GM19463 (cell line): ENCODE data around the gene ARHGAP12.

Experiments used
- ATAC-seq: cut with Tn5 transposase; IDR thresholded peaks from one replicate; pipeline ENCODE4 v1.9.1; 2021; ENCODE audit warnings: mild to moderate bottlenecking, moderate library complexity; ENCODE audit not compliant: unreplicated experiment

ARHGAP12 gene

DNA sequence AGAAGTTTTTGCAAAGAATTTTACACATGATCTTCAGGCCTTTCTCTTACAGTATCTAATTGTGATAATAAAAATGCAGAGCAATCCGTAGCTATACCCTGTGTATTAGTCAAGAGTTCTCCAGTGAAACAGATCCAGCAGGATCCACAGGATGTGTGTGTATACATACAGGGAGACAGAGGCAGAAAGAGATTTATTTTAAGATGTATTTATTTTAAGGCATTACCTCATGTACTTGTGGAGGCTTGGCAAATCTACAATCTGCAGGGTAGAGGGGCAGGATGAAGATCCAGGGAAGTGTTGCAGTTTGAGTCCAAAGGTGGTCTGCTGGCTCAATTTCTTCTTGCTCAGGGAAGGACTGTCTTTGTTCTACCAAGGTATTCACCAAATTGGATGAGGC is 41.7 kb downstream of the ARHGAP12 start:
- ATAC-seq = no peak

DNA sequence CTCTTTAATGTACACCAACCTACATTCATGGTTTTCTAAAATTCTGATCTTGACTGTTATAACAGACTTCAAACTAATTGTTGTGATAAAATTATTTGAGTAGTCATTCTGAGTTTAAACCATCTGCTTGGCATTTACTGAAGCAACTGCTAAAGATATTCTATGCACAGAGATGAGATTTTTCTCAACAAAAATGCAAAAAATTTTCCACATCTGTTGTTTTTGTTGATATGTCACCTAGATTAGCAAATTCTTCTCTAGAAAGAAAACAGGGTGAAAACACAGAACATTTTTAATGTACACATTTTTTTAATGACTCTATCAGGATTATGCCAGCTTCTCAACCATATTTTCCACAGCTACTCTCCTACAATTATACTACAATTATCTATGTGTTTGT is 42.7 kb downstream of the ARHGAP12 start:
- ATAC-seq = no peak

DNA sequence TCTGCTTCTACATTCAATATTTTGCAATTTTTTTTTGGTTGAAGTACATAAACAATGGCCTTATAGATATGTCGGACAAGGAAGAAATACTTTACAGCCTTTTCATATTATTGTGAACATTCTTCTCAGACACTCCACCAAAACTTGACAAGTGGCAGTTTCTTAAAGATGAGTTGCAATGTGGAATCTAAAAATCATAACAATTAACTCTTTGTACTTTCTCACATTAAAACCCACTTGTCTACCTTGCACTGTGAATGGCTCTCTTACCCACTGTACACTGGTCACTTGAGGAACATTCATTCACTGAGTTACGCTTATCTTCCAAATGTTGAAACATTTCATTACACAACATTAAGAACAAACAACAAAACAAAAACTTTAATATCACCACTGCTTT is 44.2 kb downstream of the ARHGAP12 start:
- ATAC-seq = no peak

DNA sequence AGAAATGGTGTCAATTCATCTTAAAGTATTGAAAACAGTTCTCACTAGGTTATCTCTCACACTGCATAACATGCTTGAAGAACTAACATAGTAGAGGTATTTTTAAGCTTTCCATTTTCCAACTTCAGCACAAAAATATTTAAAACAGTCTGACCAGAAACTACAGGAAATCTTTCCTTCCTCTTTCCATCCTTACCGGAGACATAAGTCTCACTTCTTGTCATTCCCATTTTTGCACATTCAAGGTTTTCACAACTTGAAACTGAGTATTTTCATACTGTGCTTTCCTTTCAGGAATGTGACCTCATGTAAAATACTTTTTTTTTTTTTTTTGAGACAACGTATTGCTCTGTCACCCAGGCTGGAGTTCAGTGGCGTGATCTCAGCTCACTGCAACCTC is 45.2 kb downstream of the ARHGAP12 start:
- no peak for ATAC-seq

DNA sequence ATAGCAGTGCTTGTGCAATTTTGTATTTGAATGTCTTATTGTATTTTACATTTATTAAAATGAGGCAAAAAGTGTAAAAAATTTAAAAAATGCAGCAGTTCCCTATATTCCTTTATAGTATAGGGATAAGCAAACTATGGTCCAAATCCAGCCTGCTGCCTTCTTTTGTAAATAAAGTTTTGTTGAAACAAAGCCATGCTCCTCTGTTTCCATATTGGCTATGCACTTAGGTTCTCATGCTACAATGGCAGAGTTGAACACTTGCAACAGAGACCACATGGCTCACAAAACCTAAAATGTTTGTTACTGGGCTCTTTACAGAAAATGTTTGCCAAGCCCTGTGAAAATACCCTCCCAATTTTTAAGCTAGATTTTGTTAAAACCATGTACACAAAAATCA is 50.1 kb downstream of the ARHGAP12 start:
- no peak for ATAC-seq

DNA sequence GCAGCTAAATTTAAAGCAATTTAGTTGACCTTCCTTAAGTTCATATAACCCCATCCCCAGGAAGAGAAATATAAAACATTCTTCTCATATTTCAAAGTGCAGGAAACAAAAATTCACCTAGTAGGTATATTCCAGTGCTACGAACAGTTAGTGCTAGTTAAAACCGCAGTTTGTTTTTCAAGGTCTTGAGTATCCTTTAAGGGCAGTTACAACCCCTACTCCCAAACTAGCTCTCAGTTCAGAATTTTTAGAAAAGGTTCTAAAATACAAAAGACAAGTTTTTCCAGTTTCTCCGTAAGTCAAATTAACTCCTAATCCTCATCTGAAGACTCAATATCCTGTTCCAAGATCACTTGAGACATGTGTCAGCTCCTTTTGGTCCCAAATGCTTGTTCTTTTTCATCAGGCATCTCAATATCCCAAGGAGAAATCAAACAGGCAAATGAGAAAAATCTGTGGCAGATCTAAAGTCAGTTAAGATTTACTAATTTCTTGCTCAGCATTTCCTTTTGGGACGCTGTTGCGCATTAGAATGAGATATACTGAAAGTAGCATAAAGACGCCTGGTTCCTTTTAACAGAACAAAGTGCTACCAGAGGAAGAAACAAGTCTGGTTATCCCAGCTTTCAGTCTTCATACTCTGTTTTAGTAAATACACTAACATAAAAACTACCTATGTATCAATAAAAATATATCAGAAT is 51.8 kb downstream of the ARHGAP12 start:
- ATAC-seq = no peak

DNA sequence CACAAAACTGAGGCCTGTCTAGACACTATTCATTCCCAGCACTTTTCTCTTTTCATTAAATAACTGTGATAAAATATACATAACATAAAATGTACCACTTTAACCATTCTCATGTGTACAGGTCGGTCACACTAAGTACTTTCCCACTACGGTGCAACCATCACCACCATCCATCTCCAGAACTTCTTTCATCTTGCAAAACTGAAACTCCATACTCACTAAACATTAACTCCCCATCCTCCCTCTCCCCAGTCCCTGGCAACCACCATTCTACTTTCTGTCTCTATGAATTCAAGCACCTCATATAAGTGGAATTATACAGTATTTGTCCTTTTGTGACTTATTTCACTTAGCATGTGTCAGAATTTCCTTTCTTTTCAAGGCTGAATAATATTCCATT is 53.0 kb downstream of the ARHGAP12 start:
- peak; percentile 93 for ATAC-seq

DNA sequence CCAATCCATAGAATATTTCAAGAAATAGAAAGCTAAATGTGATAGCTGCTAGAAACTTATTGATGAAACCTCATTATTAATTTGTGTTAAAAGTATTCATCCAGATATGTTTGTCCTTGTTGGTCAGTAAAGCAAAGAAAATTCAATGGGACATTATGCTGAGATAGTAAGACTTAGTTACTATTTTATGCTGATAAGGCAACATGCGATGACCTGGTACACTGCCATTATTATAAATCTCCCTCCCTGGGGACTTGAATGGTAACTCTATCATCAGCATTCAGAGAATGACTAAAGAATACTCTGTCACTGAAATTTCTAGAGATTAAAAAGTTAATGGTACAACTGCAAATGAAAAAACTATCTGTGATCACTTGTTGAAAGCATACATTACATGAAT is 54.9 kb downstream of the ARHGAP12 start:
- no peak for ATAC-seq

DNA sequence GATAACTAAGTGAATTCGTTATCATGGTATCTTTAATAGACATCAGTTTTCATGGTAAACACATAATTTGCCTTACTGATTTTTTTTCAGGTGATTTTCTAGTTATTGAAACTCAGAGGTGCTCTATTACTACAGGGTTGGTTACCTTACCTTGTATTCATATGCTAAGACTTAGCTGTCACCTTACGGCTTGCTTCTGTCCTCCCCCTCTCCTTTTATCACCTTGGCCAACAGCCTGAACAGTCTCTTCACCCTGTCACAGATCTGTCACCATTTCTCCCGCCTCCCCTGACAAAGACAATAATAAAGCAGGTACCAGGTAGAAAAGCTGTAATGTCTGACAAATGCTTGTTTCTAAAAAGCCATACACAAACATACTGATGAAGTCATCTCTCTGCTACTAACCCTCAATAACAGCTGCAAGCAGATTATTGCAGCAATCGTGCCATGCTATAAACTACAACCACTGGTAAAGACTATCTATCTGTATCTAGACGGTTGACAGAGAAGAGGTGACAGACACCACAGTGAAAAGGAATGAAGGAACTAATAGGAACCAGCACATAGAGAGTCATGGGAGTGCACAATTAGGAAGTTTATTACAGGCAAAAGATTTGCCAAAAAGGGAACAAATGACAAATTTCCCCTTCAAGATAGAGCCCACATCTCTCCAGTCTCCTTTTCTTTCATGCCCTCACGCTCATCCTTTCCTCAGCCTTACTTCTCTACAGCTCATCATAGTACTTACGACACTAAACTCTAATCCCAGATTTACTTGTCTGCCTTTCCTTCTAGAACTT is 57.2 kb downstream of the ARHGAP12 start:
- no peak for ATAC-seq

DNA sequence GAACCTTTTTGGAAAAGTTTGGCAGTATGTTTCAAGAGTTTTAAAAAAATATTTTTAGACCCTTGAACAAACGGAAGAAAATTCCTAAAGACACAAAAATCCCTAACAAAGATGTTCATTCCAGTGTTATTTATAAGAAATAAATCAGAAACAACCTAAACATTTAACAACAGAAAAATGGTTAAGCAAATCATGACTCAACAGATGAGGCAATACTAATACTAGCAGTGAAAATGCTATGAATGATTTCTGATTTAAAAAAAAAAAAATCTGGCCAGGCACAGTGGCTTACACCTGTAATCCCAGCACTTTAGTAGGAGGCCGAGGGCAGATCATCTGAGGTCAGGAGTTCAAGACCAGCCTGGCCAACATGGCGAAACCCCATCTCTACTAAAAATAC is 61.0 kb downstream of the ARHGAP12 start:
- no peak for ATAC-seq

DNA sequence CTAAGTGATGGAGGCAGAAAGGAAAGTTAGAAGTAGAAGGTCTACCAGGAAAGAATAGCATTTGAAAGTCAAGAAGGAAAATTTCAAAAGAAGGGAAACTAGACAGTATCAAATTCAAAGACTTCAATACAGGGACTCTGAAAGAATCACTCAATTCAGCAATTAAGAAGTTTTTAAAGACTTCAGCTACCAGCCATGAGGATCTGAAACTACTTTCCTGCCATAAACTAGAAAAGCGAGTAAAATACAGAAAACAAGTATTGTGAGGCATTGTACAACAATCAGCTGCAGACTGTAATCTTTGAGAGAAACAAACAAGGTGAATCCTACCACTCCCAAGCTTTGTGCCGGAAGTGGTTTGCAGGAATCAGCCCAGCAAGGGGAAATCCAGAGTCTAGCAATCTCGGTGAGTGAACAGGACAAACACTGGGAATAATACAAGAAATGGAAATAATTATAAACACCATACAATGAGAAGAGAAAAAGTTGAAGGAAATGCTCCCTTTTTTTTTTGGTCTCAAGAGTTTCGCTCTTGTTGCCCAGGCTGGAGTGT is 62.4 kb downstream of the ARHGAP12 start:
- no peak for ATAC-seq

DNA sequence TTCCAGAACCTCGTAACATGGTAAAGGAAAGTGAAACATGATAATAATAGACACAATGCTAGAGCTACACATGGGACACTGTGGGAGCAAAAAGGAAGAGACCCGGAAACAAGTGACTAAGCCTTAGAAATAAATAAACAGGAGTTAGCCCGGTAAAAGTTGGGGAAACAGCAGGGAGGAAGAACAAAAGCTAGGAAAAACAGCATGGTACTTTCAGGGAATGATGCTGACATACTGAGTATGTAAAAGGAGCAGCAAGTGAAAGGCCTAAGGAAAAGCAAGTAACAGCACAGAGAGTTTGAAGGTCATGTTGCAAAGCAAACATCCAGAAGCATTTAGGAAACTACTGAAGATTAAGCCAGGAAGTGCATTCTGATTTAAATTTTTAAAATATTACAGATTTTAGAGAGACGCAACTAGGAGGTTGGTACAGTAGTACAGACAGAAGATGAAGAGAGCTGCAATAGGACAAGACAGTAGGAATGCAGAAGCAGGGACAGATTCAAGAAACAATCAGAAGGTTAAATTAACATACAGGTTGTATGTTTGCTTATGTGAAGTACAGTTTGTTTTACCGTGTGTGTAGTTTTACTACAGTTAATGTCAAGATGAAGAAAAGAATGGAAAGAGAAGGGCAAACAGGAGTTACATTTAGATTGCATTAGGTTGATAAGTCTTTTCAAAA is 63.7 kb downstream of the ARHGAP12 start:
- ATAC-seq = no peak

DNA sequence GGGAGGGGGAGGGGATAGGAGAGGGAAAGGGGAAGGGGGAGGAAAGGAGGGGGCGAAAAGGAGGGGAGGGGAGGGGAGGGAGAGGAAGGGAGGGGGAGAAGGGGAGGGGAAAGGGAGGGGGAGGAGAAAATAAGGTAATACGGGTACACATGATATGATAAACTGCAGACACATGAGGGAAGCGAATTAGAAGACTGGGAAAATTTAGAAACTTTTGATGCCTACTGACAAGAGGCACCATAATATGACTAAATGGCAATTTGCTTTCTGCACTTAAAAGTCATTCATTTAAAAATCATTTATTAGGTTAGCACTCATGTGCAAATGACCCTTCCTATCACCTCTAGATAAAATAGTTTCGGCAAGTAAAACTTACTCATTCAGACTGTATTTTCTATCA is 73.6 kb downstream of the ARHGAP12 start:
- ATAC-seq = no peak

DNA sequence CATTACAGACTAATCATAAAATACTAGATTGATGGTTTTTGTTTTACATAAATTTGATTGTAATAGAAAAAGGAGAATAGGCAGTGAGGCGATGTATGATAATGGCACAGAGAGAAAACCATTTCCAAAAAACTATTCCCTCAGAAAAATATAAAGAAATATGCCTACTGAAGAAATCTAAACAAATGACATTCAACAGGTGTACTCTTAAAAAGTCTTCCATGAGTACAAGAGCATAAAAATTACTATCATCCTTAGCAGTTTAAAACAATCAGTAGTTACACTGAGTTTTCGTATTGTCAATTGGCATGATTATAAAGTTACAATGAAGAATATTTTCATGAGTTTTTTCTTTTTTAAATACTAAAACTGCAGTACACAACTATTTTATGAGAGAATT is 75.0 kb downstream of the ARHGAP12 start:
- ATAC-seq = no peak

DNA sequence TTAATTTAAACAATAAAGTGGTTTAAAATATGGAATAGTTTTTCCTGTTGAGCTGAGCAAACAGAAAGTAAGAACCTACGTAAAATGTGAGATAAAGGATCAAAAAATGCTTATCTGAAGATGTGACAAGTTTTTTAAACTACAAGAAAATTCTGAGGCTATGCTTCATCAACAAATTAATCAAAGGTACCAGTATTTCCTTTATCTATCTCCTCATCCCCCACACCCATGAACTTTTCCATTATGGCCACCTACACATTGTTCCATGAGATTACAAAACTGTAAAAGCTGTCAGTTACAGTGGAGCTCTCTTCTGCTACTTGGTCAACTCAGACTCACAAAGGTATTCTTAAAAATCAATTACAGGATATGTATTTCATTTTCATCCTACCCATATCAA is 77.4 kb downstream of the ARHGAP12 start:
- no peak for ATAC-seq

DNA sequence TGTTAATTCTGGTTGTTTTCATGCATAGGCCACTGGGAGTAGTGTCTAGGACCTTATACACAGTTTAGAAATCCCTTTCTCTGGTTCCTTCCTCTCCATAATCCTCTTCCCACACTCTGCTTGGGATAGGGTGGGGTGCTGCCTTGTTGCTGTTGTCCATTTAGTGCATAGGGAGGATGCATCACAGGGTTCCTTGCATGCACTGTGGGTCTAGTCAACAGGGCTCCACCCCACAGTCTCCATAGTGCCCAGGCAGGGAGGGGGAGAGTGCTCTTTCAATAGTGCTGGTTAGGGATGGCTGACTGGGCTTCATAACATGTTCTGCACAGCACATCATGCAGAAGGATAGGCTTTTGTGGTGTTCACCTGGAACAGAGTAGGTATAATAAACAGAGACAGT is 81.1 kb downstream of the ARHGAP12 start:
- ATAC-seq = no peak

DNA sequence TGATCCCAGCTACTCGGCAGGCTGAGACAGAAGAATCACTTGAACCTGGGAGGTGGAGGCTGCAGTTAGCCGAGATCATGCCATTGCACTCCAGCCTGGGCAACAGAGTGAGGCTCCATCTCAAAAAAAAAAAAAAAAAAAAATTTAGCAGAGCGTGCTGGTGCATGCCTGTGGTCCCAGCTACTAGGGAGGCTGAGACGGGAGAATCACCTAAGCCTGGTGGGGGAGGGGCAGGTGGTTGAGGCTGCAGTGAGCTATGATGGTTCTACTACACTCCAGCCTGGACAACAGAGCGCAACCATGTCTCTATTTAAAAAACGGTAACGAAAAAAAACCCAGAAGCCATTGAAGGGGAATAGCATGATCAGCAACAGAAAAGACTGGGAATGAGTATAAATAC is 89.9 kb downstream of the ARHGAP12 start:
- ATAC-seq = no peak

DNA sequence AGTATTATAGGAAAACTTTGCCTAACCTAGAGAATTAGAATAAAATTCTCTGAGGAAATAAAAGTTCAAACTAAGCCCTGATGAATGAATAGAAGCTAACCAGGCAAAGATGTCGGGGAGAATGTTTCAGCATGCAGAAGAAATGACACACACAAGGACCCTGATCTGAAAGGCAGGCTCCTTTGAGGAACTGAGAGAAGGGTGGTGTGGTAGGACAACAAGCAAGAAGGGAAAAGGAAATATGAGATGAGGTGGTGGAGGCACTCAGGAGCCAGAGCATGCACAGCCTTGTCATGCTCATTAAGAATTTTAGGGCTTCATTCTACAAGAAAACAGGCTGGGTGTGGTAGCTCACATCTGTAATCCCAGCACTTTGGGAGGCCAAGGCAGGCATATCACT is 90.6 kb downstream of the ARHGAP12 start:
- no peak for ATAC-seq

DNA sequence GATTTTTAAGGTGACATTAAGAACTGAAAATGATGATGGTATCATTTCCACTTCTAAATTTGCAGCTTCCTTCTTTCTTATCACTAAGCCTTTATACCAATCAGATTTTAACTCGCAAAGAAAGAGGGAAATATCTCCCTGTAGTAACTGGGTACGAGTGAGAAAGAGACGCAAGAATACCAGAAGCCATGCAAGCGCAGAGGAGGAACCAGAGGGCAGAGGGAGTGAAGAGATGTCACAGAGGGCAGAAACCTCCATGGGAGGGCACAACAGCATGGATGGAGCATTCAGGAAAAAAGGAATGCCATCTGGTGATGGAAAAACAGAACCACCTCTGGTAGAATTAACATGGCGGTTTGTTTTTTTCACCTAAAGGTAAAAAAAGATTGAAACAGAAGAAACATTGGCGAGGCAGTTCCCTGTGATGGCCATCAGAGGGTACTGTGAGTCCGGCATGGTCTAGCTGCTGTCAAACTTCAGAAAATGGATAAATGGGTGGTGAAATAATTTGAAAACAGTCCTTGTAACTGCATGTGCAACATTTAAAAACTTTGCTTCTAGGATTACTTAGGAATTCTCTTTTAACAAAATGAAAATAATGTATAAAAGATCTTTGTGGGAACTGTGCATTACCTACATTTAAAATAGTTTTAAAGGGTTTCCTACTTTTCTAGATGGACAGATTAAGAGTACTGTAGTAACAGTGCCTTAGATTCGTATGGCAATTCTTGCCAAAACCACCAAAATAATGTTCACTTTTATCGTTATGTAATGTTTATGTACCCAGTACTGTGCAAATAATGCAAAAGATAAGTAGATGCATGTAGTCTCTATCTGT is 91.8 kb downstream of the ARHGAP12 start:
- ATAC-seq = no peak

DNA sequence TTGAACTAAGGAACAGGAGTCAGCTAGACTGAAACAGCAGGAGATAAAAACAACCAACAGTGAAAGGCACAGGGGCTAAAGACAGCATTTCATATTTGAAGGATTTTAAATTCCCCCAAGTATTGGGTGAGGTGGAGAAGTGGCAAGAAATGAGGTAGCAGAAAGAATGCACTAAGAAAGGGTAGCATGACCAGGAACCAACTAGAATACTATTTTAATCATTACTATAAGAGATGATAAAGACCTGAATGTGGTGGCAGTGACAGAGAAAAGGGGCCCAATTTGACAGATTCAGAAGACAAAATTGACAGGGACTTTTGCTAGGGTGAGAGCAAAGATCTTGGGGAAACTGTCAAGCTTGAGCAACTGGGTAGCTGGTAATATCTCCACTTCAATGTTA is 94.9 kb downstream of the ARHGAP12 start:
- ATAC-seq = no peak

DNA sequence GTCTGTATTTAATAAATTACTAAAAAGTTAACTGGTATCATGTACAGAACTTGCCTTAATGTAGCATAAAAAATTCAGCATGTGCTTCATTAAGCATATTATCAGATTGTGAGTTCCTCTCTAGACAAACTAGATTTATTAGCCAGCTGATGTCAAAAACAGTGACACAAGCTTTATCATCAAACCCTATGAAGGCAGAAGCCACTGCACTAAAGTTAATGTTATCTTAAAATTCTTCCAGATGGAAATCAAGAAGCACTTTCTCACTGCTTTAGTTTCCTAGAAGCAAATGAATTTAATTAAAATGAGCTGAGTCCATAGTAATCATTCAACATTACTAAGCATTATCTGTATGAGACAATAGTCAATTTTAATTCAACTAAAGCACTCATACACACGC is 96.4 kb downstream of the ARHGAP12 start:
- no peak for ATAC-seq
